Dedifferentiated amniotic fluid mesenchymal stem cell (primary cell): ENCODE results near the gene TMBIM4.
"Not testable (repeated sequence)": the region's sequence is repeated elsewhere in the genome, so short reads cannot be mapped to it uniquely, and the experiment has no call there.

ENCODE experiments used
- DNase-seq: peaks from one replicate; pipeline ENCODE4 v3.0.0-alpha.2; 2016; ENCODE audit errors: extremely low spot score

Gene TMBIM4, protein sequence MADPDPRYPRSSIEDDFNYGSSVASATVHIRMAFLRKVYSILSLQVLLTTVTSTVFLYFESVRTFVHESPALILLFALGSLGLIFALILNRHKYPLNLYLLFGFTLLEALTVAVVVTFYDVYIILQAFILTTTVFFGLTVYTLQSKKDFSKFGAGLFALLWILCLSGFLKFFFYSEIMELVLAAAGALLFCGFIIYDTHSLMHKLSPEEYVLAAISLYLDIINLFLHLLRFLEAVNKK

DNA sequence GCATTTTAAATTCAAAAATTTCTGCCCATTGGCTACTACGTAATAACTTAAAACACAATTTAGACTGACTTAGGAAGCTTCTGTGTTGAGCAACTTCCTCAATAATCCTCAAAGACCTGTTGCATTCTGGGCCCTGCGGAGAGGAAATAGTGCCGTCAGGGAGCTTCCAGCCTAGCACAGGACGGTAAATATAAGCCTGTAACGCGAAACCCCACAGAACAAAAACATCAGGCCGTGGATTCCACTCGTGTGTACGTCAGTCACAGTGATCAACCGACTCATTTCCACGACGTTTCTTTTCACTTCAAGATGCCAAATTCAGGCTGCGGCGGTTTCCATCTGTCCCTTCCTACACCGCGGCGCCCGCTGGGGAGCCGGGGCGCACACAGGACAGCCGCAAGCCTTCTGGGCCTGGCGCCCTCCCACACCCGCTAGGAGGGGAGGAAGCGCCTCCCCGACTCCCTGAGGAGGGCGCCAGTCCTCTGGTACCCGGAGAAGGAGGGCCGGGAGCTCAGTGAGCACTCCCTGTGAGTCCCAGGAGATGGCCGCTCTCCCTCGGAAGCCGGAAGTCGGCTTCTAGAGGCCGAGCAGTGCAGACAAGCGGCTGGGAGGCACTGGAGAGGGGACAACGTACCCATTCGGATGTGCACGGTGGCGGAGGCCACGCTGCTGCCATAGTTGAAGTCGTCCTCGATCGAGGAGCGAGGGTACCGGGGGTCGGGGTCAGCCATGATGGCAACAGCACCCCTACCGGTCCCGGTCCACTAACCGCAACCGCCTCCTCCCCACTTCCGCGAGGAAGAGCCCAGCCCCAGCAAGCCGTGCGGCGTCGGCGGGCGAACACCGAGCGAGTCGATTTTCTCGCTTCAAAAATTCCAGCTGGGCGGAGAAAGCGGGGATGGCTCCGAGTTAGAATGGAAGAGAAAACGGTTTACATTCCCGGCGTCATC, at the start of gene TMBIM4:
TSS of gene TMBIM4 (minus strand) at position 776 of the 950 bp plus-strand sequence. CDS start at position 731, 45 bp downstream.
- peak; percentile 92 for DNase-seq

DNA sequence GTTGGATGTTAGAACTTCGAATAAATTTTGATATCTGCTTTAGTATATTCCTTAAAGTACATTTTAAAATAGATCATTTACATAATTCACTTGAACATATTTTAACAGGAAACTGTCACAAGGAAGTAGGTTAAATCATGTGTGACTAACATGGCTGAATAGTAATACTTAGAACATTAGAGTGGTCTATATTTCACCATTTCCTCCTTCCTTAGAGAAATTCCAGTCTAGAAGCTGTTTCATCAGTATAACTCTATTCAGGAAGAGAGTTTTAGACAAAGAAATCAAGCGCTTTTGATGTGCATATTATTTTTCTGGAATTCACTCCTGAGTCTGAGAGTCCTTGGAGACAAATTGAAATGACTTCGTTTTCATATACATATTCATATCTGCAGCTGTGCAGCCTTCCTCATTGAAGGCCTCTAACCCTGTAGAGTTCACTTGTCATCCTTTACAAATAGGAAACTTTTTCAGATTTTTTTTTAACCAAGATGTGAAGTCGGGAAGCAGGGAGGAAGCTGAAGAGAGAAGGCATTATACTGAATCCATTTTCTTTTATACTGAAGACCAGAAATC, 47.6 kb upstream of the TMBIM4 start:
- DNase-seq = no peak

DNA sequence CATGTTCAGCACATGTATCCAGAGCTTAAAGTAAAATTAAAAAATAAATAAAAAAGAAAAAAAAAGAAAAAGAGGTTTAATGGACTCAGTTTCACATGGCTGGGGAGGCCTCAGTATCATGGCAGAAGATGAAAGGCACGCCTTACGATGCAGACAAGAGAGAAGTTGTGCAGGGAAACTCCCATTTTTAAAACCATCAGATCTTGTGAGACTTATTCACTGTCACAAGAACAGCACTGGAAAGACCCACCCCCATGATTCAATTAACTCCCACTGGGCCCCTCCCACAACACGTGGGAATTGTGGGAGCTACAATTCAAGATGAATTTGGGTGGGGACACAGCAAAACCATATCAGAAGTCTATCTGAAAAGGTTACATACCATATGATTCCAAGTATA, 43.2 kb upstream of the TMBIM4 start:
- not testable (repeated sequence) for DNase-seq

DNA sequence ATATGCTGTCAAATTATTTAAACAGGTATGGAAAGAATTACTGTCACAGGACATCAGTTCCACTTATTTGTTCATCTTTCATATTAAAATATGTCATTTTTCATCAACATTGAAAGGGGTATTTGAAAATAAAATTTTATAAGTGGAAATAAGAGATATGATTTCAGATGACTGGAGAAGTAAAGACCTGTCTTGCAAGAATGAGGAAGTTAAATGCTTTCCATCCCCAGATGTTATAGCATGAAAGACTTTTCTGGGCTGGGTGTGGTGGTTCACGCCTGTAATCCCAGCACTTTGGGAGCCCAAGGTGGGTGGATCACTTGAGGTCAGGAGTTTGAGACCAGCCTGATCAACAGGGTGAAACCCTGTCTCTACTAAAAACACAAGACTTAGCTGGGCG, 41.8 kb upstream of the TMBIM4 start:
- not testable (repeated sequence) for DNase-seq

DNA sequence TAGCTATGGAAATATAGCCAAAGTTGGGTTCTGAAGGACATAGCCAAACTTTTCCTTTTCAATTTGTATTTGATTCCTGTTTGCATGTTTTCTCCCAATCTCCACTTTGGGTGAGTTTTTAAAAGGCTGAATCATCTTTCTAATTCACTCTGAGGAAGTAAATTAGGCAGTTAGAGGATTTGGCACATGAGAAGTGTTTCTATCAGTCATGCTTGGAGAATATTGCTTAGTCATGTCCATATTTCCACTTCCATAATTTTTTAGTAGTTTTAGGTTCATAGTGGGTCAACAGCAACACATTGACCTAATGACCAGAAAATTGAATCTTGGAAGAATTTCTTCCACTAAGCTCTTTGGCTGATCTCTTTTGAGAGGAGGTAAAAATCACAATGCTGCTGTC, 41.0 kb upstream of the TMBIM4 start:
- DNase-seq = no peak

DNA sequence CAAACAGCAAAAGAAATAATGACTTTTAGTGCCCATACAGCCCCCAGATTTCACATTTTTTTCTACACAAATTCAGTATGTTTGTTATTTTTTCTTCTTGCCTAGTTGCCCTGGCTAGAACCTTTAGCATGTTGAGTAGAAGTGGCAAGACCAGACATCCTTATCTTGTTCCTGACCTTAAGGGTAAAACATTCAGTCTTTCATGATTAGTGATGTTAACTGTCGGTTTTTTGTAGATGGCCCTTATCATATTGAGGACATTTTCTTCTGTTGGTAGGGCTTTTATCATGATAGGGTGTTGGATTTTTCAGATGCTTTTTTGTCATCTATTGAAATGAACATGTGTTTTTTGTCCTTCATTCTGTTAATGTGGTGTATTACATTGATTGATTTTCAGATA, 36.3 kb upstream of the TMBIM4 start:
- DNase-seq = no peak

DNA sequence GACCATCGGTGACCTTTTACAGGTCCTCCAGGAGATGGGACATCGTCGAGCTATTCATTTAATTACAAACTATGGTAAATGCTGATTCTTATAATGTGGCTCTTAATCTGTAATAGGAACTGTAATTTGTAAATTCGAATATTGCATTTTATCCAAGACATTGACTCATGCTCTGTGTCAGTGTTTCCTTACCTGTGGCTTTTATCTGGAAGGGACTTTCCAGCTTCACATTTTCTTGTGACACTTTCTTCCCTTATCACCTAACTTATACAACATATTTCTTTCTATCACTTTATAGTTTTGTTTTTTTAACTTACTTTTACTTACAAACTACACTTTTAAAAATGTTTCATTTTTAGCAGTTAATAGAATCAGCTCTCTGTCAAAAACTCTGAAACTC, 34.0 kb upstream of the TMBIM4 start:
- DNase-seq = no peak

DNA sequence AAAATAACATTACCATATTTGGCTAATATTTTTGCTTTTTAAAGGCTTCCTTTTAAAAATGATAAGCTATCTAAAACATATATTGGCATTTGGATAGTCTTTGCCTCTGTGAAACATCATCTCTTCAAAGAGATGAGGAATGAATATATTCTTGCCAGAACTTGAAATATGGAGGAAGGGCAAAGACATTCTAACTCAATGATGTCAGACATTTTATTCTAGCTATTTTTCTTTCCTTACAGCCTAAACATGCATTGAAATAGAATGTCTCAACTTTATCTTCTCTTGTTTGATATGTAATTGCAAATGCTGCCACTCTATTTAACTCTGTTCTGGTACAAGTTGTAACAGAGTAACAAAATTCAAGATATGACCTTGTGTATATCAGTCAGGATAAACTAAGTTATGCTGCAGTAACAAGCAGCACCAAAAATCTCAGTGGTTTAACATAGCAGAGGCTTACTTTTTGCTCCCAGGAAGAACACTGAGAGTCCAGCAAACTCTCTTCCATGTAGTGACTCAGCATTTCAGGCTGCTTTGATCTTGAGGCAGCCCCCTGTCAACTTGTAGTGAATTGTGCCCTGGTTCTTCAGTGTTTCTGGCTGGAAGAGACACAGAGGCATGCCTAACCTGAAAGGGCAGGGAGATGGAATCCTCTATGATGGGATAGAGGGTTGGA, 30.2 kb upstream of the TMBIM4 start:
- no peak for DNase-seq

DNA sequence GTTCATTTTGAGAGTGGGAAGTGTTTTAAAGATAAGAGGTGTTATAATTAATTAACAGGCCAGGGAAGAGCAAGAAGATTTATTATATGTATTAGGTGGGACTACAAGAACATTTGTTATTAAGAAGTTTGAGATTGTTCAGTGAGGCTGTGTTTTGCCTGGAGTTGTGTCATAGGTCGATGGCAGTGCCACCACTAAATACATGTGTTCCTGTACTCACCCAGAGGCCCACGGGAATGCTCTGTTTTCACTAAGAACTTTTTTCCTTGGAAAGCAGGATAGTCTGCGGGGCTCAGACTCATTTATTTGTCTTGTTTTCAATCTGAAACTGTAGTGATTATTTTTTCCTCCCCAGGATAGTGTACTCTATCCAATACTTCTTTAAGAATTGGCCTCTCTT, 29.3 kb upstream of the TMBIM4 start:
- DNase-seq = no peak

DNA sequence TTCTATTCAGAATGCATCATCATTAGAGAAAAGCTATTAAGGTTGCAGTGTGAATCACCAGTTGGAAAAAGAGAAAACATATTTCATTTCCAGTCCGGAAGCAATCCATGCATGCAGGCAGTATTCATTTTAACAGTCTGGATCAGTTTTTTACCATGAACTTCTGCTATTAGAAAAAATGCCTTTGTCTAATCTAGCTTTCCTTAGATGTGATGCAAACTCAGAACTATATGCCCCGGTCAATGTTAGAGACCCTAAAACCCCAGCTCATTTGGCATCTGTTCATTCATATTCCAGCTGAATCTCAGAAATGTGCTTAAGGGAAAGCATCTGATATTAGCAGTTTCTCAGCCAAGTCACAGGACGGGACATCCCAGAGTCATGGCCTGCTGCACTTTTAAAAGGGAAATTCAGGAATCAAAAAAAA, 27.7 kb upstream of the TMBIM4 start:
- DNase-seq = no peak

DNA sequence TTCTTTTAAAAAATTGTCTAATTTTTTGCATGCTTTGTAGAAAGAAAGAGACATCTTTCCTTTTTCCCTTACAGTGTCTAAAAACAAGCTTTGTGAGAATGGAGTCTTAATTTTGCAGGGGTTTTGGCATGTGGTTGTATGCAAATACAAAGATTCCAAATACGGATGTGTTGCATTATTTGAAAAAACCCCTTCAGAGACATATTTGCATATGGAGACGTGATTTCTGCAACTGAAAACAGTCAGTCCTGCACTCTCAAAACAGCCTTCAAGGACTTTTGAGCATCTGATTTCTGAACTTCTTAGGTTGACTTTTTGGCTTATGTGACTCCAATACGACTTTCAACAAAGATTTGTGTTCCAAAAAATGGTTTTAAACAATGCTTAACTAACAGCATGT, 27.0 kb upstream of the TMBIM4 start:
- no peak for DNase-seq

DNA sequence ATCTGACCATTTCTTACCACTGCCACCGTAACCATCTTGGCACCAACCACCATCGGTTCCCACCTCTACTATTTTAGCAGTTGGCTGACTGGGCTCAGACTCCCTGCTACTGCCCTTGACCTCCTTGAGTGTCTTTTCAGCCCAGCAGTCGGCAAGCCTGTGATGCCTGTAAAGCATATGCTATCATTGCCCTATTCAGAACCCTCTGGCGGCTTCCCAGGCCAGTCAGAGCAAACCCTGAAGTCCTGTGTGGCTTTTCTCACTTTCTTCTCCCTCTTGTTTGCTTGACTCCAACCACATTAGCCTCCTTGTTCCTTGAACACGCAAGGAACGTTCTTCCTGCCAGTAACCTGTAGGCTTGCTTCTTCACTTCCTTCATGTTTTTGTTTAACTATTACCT, 25.4 kb upstream of the TMBIM4 start:
- no peak for DNase-seq

DNA sequence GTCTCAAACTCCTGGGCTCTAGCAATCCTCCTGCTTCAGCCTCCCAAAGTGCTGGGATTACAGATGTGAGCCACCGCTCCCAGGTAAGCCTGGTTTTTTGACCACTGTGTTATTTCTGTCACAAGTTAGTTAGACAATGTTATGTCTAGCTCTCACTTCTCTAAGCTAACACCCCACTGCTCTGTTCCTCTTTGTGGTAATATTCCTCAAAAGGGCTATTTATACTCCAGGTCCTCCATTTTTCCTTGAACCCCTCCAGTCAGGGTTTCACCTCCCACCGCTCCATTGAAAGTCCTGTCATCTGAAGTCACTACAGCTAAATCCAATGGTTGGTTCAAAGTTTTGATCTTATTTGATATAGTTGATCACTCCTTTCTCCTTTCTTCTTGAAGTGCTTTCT, 24.3 kb upstream of the TMBIM4 start:
- DNase-seq = no peak

DNA sequence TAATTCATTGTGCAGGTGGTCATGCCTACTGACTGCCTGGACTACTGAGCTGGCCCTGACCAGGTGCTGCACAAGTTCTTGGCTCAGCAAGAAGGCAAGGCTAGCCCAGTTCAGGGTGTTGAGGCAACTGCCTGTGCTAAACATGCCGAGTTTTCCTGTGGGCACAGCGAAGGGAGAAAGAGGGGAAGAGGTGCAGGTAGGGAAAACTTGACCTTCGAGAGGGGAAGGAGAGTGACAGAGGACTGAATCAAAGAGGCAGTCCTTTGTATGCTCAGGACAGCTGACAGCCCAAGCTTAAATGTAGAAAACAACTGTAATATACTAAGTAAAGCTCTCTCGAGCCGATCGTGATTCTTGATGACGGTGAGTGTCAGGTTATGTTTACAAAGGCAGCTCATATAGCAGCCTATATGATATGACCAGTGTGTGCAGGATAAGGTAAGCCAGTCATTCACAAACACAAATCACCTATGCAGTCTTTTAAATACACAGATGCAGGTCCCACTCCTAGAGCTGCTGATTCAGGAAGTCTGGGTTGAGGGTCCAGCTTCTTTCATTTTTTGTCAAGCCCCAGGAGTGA, 21.8 kb upstream of the TMBIM4 start:
- no peak for DNase-seq

DNA sequence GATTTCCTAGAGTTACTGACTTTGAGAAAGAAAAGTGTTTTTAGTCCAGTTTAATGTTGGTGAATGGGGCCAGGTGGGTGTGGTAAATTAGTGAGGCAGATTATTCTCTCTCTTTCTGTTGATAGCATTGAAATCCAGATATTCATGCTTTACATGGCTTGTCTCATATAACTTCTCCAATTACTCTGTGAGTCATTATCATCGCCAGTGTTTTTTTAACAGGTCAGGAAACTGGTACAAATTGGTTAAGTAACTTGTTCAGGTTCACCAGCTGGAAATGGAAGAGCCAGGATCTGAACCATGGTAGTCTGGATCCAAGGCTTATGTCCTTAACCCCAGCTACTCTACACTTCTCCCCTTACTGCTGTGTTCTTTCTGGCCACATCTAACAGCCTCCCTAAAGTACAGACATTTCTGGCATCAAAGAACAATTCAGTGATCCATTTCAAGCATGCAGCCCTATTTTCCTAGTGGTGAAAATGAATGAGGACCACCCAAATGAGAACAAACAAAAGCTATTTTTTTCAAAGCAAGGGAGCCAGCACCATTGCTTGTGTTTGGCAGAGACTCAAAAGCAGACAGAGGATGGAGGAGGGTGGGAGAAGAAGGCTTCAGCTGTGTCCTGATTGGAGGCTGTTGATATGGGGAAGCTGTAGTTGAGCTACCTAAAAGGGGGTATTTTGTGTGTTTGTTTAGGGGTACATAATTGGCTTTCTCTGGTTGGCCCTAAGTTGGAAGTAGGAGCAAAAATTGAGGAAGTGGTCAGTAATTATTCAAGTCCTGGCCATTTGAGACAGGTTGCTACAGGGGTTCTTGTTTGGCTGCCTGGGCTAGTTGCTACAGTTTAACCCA, 20.9 kb upstream of the TMBIM4 start:
- DNase-seq = no peak

DNA sequence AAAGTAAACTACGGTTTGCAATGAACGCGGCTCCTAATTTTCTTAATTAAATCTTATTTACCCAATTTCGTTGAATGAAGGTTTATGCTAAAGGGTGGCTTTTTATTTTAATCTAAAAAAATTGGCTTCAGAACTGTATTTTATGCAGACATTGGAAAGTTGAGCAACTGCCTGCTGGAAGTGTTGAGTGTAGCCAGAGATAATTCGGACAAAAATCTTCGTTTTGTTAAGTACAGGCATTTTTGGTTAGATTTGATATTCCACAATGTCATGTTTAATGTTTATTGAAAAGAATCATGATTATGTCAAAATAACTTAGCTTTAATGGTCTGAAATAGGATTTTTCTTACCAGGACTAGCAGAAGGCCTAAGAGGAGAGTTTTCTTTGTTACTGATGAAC, 20.1 kb upstream of the TMBIM4 start:
- DNase-seq = no peak

DNA sequence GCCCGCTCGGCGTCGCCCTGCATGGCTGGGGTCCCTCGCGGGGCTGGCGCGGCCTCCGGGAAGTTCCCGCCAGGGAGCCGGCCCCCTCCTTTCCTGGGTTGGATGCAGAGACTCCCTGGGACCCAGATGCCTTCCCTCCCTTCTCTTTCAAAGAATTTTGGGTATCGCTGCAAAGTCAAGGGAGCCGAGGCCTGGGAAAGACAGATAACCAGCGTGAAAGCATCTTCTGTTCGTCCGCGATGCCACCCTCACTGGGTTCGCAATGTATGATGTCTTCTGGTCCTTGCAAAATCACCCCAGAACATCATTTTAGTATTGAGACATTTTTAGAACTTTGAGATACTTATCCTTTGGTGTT, 19.7 kb upstream of the TMBIM4 start:
- no peak for DNase-seq

DNA sequence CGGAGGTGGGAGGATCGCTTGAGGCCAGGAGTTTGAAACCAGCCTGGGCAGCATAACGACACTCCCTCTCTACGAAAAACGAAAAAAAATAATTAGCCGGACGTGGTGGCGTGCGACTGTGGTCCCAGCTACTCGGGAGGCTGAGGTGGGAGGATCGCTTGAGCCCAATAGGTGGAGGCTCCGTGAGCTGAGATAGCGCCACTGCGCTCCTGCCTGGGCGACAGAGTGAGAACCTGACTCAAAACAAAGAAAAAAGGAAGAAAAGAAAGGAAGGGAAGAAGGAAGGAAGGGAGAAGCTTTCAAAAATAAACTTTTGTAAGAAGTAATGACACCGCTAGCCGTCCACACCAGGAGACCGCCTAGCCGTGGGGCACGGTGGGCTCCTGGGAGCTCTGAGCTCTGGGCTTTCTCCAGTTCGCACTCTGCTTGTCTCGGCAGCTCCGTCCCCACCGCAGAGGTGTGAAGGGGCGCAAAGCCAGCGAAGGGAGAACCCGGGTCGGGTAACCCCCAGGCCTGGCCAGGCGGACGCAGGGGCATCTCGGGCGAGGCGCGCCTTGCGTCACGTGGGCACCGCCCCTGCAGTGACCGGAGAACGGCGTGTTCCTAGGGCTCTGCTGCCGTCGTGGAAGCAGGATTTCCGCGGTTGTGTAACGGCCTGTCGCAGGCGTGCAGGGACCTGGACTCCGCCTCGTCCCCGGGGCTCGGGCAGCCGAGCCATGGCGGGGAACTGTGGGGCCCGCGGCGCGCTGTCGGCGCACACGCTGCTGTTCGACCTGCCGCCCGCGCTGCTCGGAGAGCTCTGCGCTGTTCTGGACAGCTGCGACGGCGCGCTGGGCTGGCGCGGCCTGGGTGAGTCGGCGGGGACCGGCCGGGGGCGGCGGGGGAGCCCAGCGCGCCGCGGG, 19.0 kb upstream of the TMBIM4 start, which contains the start of gene IRAK3:
TSS of gene IRAK3 (plus strand) at position 631 of the 902 bp plus-strand sequence. CDS start at position 717, 86 bp downstream.
- no peak for DNase-seq

DNA sequence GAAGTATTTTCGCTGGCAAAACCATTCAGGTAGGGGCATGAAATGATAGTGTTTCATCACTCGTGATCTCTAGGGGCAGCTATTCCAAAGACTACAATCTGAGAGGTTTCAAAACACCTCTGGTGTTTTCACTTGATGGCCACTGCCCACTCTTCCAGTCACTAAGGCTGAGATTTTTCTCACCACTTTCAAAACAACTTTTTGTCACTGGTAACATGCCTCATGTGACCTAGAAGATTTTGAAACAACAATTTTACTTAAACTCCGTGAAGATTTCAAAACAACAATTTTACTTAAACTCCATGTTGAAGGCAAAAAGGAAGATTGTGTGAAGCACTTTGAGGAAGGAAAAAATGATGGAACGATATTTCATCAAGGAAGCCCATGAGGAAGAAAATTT, 18.0 kb upstream of the TMBIM4 start:
- DNase-seq = no peak

DNA sequence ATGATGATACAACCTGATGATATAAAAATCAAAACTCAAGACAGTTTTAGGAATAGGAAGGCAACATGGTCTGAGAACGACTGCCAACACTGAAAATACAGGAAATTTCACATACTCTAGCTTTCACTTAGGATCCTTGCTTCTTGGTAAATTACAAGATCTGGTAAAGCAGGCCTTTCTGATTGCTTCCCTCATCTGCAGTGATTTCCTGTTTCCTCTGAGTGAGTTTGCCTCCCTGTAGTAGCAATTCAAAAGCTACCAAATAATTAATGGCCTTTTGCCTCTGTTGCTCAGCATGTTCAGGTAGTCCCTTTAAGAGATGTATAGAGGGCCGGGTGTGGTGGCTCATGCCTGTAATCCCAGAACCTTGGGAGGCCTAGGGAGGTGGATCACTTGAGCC, 17.2 kb upstream of the TMBIM4 start:
- no peak for DNase-seq
